Stomach (tissue), 9 donors: ENCODE results near the gene GOLGA6A. TPM values are rescaled to one million over a fixed set of nuclear protein-coding genes. Genes with fewer than 3 reads are reported as not detected.

Source experiments
- DNase-seq, 2 donors: peaks; one replicate each; pipeline versions ENCODE4 v3.0.0 to v3.0.0-alpha.2; 2013 to 2019
- H3K27ac ChIP-seq, 5 donors: fragments of 200-600 bp in 4 of 5; sonication (generic) in 4 of 5; one replicate each; pipeline ENCODE4 v1.5.1; 2013 to 2019; ENCODE audit warnings: mild to moderate bottlenecking in 1 of 5, moderate library complexity in 1 of 5
- H3K27me3 ChIP-seq, 3 donors: fragments of 200-600 bp; sonication (generic); one replicate each; pipeline ENCODE4 v1.5.1; 2017 to 2019; ENCODE audit warnings: mixed run types in 1 of 3
- H3K36me3 ChIP-seq, 4 donors: fragments of 200-600 bp; sonication (generic); 1 replicate in 3 of 4; 2 replicates in 1 of 4; pipeline ENCODE4 v1.5.1; 2016 to 2019
- H3K4me1 ChIP-seq, 4 donors: fragments of 200-600 bp; sonication (generic); one replicate each; pipeline ENCODE4 v1.5.1; 2016 to 2019
- H3K4me3 ChIP-seq, 4 donors: fragments of 200-600 bp; sonication (generic) in 3 of 4; one replicate each; pipeline ENCODE4 v1.5.1; 2016 to 2019; ENCODE audit warnings: mild to moderate bottlenecking in 1 of 4
- H3K9me3 ChIP-seq, 4 donors: fragments of 200-600 bp; sonication (generic); one replicate each; pipeline ENCODE4 v1.5.1; 2016 to 2019
- CTCF ChIP-seq, 7 experiments: fragments of 450-650 bp in 4 of 7; fragments of 200-600 bp in 3 of 7; sonication (generic) in 3 of 7; IDR thresholded peaks; one replicate each; pipeline ENCODE4 v1.5.1; 2016 to 2019; ENCODE audit warnings: antibody characterized with exemption in 7 of 7, control low read depth in 2 of 7, mild to moderate bottlenecking in 1 of 7
- EP300 ChIP-seq: sonication (generic); formaldehyde crosslinking; IDR thresholded peaks from one replicate; pipeline ENCODE4 v1.6.1; 2017; ENCODE audit warnings: antibody characterized with exemption
- POLR2A ChIP-seq, 4 donors: fragments of 450-650 bp; IDR thresholded peaks; one replicate each; pipeline ENCODE4 v1.6.1; 2016; ENCODE audit warnings: antibody characterized with exemption in 4 of 4, control low read depth in 2 of 4, mild to moderate bottlenecking in 1 of 4, moderate library complexity in 1 of 4
- POLR2AphosphoS5 ChIP-seq, 3 donors: sonication (generic); formaldehyde crosslinking; IDR thresholded peaks; one replicate each; pipeline ENCODE4 v1.6.1; 2016; ENCODE audit warnings: antibody characterized with exemption in 3 of 3
- WGBS, 5 donors: extraction: QIAGEN DNeasy Blood & Tissue Kit in 3 of 5; methylation state at CpG; one replicate each; pipeline versions ENCODE4 v1.1.5 to v1.1.7; 2013 to 2018; 5-methylcytosine and 5-hydroxymethylcytosine counted together
- intact Hi-C: fragments of 100-400 bp; cut with DNase I; formaldehyde crosslinking; loops from one replicate; pipeline ENCODE4 v1.15.1; 2023; ENCODE audit warnings: low total_unique reads
- polyA plus RNA-seq, 3 donors: library from polyadenylated mRNA; stranded (reverse); fragments of 200-250 nt; gene quantifications; one replicate each; pipeline ENCODE4 v1.2.3, GENCODE V29; 2013
- total RNA-seq, 5 donors: library from RNA; depleted of rRNA; stranded (reverse); fragments of >200 nt; gene quantifications; one replicate each; pipeline versions ENCODE4 v1.1.0 to v1.2.3, GENCODE V29; 2014 to 2016
- donor health status: healthy with polysubstance abuse.
- donor health status: Bipolar disorder and iron deficiency.
- donor health status: healthy.

Gene GOLGA6A
- total and polyA plus RNA-seq, 8 donors = 1.1 TPM; not detected in 7

GRCh38 chr15:74123131-74123429, 40.7 kb upstream of the GOLGA6A start:
- Histone ChIP-seq H3K27me3 (peaks cover 0 to 86% (median 41%) of the 10 kb centered on the region in 3 donors), H3K27ac (no peak overlapping the region), H3K9me3 (no peaks in the 10 kb centered on the region), H3K36me3 (no peaks in the 10 kb centered on the region), H3K4me1 (peaks cover 8 to 10% (median 9%) of the 10 kb centered on the region in 4 donors), H3K4me3 (no peak overlapping the region)
- 34 to 44% (median 36%) methylated on average over 4 of the region's 4 CpGs for WGBS, 5 donors
- no peak for DNase-seq
- intact Hi-C loops = no loop called here
- TF ChIP-seq POLR2AphosphoS5 (IDR thresholded peaks at IDR 0.05) (no peak), CTCF (IDR thresholded peaks at IDR 0.05) (no peak), POLR2A (IDR thresholded peaks at IDR 0.05) (no peak), EP300 (no peak)

GRCh38 chr15:74122403-74123130, 40.2 kb upstream of the GOLGA6A start:
- peaks cover 3 to 5% (median 4%) of the 10 kb centered on the region in 4 donors for H3K4me1 ChIP-seq
- intact Hi-C loops = no loop called here
- TF ChIP-seq CTCF (IDR thresholded peaks at IDR 0.05) (no peak), POLR2A (IDR thresholded peaks at IDR 0.05) (no peak), EP300 (no peak), POLR2AphosphoS5 (IDR thresholded peaks at IDR 0.05) (no peak)
- peaks cover 0 to 84% (median 36%) of the 10 kb centered on the region in 3 donors for H3K27me3 ChIP-seq
- no peak overlapping the region for H3K27ac ChIP-seq
- DNase-seq = no peak
- no peaks in the 10 kb centered on the region for H3K9me3 ChIP-seq
- H3K4me3 ChIP-seq = no peak overlapping the region
- no peaks in the 10 kb centered on the region for H3K36me3 ChIP-seq
- 34 to 40% (median 39%) methylated on average over 4 to 5 of the region's 5 CpGs for WGBS, 5 donors

DNA sequence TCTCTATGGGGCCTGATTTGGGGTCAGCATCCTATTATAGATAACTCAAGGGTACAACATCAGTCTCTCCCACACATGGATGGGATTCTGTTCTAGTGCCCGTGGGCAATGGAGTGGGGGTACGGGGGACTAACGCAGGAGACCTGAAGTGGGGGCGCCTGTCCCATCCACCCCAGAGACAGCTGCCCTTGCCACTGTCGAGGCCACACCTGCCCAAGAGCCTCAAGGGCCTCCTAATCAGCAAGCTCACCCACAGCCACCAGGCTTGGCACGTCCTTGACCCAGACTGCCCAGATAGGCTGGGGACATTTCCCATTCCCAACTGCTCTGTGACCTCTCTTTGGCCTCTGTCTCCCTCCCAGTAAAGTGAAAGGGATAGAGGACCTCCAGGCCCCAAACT, 39.5 kb upstream of the GOLGA6A start:
- no peaks in the 10 kb centered on the region for H3K36me3 ChIP-seq
- no peaks in the 10 kb centered on the region for H3K9me3 ChIP-seq
- TF ChIP-seq EP300 (no peak), POLR2A (IDR thresholded peaks at IDR 0.05) (no peak), CTCF (IDR thresholded peaks at IDR 0.05) (no peak), POLR2AphosphoS5 (IDR thresholded peaks at IDR 0.05) (no peak)
- H3K4me1 ChIP-seq = no peaks in the 10 kb centered on the region
- peaks cover 0 to 78% (median 29%) of the 10 kb centered on the region in 3 donors for H3K27me3 ChIP-seq
- WGBS, 5 donors = 79 to 90% (median 83%) methylated on average over 2 to 6 of the region's 6 CpGs
- intact Hi-C loops = no loop called here
- H3K4me3 ChIP-seq = no peak overlapping the region
- H3K27ac ChIP-seq = no peak overlapping the region
- DNase-seq = no peak

GRCh38 chr15:74121039-74121438, 38.7 kb upstream of the GOLGA6A start:
- Histone ChIP-seq H3K36me3 (no peaks in the 10 kb centered on the region), H3K9me3 (no peaks in the 10 kb centered on the region), H3K27me3 (peaks cover 0 to 70% (median 24%) of the 10 kb centered on the region in 3 donors), H3K27ac (no peak overlapping the region), H3K4me3 (no peak overlapping the region), H3K4me1 (no peaks in the 10 kb centered on the region)
- TF ChIP-seq EP300 (no peak), POLR2A (IDR thresholded peaks at IDR 0.05) (no peak), CTCF (IDR thresholded peaks at IDR 0.05) (no peak), POLR2AphosphoS5 (IDR thresholded peaks at IDR 0.05) (no peak)
- intact Hi-C loops = no loop called here
- WGBS, 5 donors = 8 to 26% (median 12%) methylated on average over 4 of the region's 4 CpGs
- DNase-seq = no peak
